Hepatocyte (in vitro differentiated cells): ENCODE results near the gene DNM3. TPM values are rescaled to one million over a fixed set of nuclear protein-coding genes. Genes with fewer than 3 reads are reported as not detected.

ENCODE experiments used
- DNase-seq: peaks from one replicate; pipeline ENCODE4 v3.0.0-alpha.2; 2016; ENCODE audit warnings: low spot score
- H2AFZ ChIP-seq: fragments of 200-600 bp; sonication (generic); 2 replicates; pipeline ENCODE4 v1.6.0; 2016; ENCODE audit warnings: antibody characterized with exemption, mild to moderate bottlenecking
- H3K27ac ChIP-seq: fragments of 200-600 bp; sonication (generic); 2 replicates; pipeline ENCODE4 v1.5.1; 2016; ENCODE audit warnings: mild to moderate bottlenecking
- H3K27me3 ChIP-seq: fragments of 200-600 bp; sonication (generic); 2 replicates; pipeline ENCODE4 v1.6.1; 2016
- H3K36me3 ChIP-seq: fragments of 200-600 bp; sonication (generic); replicated peaks from 2 replicates; pipeline ENCODE4 v1.5.1; 2016; ENCODE audit warnings: low read depth; ENCODE audit not compliant: insufficient read depth
- H3K4me1 ChIP-seq: fragments of 200-600 bp; sonication (generic); 2 replicates; pipeline ENCODE4 v1.5.1; 2016; ENCODE audit warnings: mild to moderate bottlenecking, moderate library complexity; ENCODE audit not compliant: insufficient read depth
- H3K4me2 ChIP-seq: fragments of 200-600 bp; sonication (generic); 2 replicates; pipeline ENCODE4 v1.6.0; 2016
- H3K4me3 ChIP-seq: fragments of 200-600 bp; sonication (generic); 2 replicates; pipeline ENCODE4 v1.5.1; 2016; ENCODE audit warnings: mild to moderate bottlenecking
- H3K79me2 ChIP-seq: fragments of 200-600 bp; sonication (generic); 2 replicates; pipeline ENCODE4 v1.6.0; 2017; ENCODE audit warnings: mild to moderate bottlenecking
- H3K9me2 ChIP-seq: fragments of 200-600 bp; sonication (generic); replicated peaks from 2 replicates; pipeline ENCODE4 v1.6.0; 2017; ENCODE audit warnings: mild to moderate bottlenecking; ENCODE audit not compliant: insufficient read depth
- H3K9me3 ChIP-seq: fragments of 200-600 bp; sonication (generic); 2 replicates; pipeline ENCODE4 v1.5.1; 2016; ENCODE audit warnings: low read depth, mild to moderate bottlenecking
- H4K20me1 ChIP-seq: fragments of 200-600 bp; sonication (generic); 2 replicates; pipeline ENCODE4 v1.6.0; 2016; ENCODE audit warnings: mild to moderate bottlenecking; ENCODE audit not compliant: insufficient read depth, poor library complexity, severe bottlenecking
- CTCF ChIP-seq: fragments of 200-600 bp; sonication (generic); IDR thresholded peaks from 2 replicates; pipeline ENCODE4 v1.5.1; 2016; ENCODE audit warnings: antibody characterized with exemption, mild to moderate bottlenecking; ENCODE audit not compliant: poor library complexity
- EZH2 ChIP-seq: fragments of 200-600 bp; sonication (generic); IDR thresholded peaks from 2 replicates; pipeline ENCODE4 v1.6.1; 2016; ENCODE audit warnings: antibody characterized with exemption, mild to moderate bottlenecking, borderline replicate concordance
- EZH2phosphoT487 ChIP-seq: fragments of 200-600 bp; sonication (generic); IDR thresholded peaks from one replicate; pipeline ENCODE4 v1.6.1; 2018; ENCODE audit warnings: antibody characterized with exemption, mild to moderate bottlenecking, low read depth, moderate library complexity; ENCODE audit not compliant: unreplicated experiment, severe bottlenecking
- WGBS: methylation state at CpG from one replicate; pipeline ENCODE4 v1.1.6; 2016; ENCODE audit warnings: low lambda C conversion rate; ENCODE audit errors: missing lambda C conversion rate; 5-methylcytosine and 5-hydroxymethylcytosine counted together
- polyA plus RNA-seq: library from polyadenylated mRNA; unstranded; fragments of >200 nt; fragmentation: Nextera tagmentation; extraction: Ambion mirVana; gene quantifications from 2 replicates; pipeline ENCODE4 v1.2.1, GENCODE V29; 2016
- total RNA-seq: library from RNA; depleted of rRNA; stranded (reverse); fragments of >200 nt; gene quantifications from 2 replicates; pipeline ENCODE4 v1.2.3, GENCODE V29; 2014

The DNM3 gene
- total and polyA plus RNA-seq, 2 experiments from 2014 or later, result 1.5 TPM; not detected in 1

DNA sequence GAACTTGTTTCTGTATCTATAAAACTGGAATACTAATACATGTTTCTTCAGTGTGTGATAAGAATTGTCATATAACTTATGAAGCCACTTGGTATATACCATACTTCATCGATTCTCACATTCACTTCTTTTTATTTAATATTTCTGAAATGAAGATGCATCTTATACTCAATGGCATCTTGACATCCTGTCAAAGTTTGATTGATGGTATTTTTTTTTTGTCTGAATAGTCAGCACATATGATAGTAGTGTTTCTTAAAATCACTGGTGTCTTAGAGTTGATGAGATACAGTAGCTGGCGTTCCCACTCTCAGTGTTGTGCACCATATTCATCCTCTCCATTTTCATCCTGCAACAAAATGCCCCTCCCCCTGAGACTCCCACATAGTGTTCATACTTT lies 544.7 kb downstream of the DNM3 start:
- Histone ChIP-seq H4K20me1 (no peaks in the 10 kb centered on the region), H3K36me3 (no peaks in the 10 kb centered on the region), H3K27ac (no peak overlapping the region), H3K4me2 (no peak overlapping the region), H3K4me1 (peaks cover 53% of the 10 kb centered on the region), H3K4me3 (no peak overlapping the region), H3K27me3 (no peaks in the 10 kb centered on the region), H3K9me3 (no peaks in the 10 kb centered on the region), H3K79me2 (no peaks in the 10 kb centered on the region), H3K9me2 (no peaks in the 10 kb centered on the region), H2AFZ (no peak overlapping the region)
- DNase-seq, result no peak
- TF ChIP-seq EZH2phosphoT487, result no peak
- no peak for TF ChIP-seq CTCF
- no peak for TF ChIP-seq EZH2
- 93% methylated on average over 2 of the region's 2 CpGs for WGBS

DNA sequence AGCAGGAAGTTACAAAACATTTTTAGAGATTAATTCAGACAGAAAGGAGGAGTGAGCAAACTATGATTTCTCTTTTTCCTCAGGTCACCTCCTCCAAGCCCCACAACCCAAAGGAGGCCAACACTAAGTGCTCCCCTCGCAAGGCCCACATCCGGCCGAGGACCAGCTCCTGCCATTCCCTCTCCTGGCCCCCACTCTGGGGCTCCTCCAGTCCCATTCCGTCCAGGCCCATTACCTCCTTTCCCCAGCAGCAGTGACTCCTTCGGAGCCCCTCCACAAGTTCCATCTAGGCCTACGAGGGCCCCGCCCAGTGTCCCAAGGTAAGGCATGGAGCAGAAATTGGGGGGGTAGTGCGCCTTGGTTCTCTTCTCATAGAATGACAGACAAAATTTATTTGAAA lies 547.2 kb downstream of the DNM3 start:
- Histone ChIP-seq H3K9me3 (no peaks in the 10 kb centered on the region), H3K9me2 (no peaks in the 10 kb centered on the region)

DNA sequence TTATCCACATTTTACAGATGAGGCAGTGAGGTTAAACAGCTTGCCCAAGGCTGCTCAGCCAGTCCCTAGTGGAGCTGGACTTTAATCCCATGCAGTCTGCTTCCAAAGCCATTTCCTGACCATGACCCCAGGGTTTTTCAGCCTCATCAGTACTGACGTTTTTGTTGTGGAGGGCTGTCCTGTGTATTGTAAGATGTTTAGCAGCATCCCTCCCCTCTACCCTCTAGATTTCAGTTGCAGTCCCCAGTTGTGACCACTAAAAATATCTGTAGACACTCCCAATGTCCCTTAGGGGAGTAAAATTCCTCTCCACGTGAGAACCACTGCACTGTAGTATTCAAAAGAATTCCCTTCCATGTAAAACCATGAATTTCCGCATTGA lies 549.0 kb downstream of the DNM3 start:
- no peak for TF ChIP-seq EZH2phosphoT487
- no peak for TF ChIP-seq EZH2
- TF ChIP-seq CTCF, result no peak
- H4K20me1 ChIP-seq, result no peaks in the 10 kb centered on the region
- no peaks in the 10 kb centered on the region for H3K27me3 ChIP-seq
- no peak overlapping the region for H2AFZ ChIP-seq
- peak overlapping the region; percentile 90 for H3K27ac ChIP-seq
- no peak for DNase-seq
- no peaks in the 10 kb centered on the region for H3K79me2 ChIP-seq
- H3K4me2 ChIP-seq, result peak overlapping the region; percentile 58
- no peak overlapping the region for H3K4me3 ChIP-seq
- no peaks in the 10 kb centered on the region for H3K9me3 ChIP-seq
- WGBS, result 20% methylated on average over 3 of the region's 3 CpGs
- H3K36me3 ChIP-seq, result no peaks in the 10 kb centered on the region
- peaks cover 42% of the 10 kb centered on the region for H3K4me1 ChIP-seq
- no peaks in the 10 kb centered on the region for H3K9me2 ChIP-seq

More for the DNA sequence above, 547.2 kb downstream of the DNM3 start:
- Histone ChIP-seq H3K36me3 (no peaks in the 10 kb centered on the region), H2AFZ (no peak overlapping the region), H3K79me2 (no peaks in the 10 kb centered on the region), H3K4me1 (peaks cover 41% of the 10 kb centered on the region), H3K4me2 (no peak overlapping the region), H3K27ac (no peak overlapping the region), H3K27me3 (no peaks in the 10 kb centered on the region), H4K20me1 (no peaks in the 10 kb centered on the region), H3K4me3 (no peak overlapping the region)
- 94% methylated on average over 8 of the region's 8 CpGs for WGBS
- no peak for DNase-seq
- TF ChIP-seq EZH2 (no peak), CTCF (no peak), EZH2phosphoT487 (no peak)
